ENCODE data around the gene NECAB3. TPM values are rescaled to one million over a fixed set of nuclear protein-coding genes. Genes with fewer than 3 reads are reported as not detected.
A peak's percentile ranks its signal among the peaks of the same experiment; 100 is the strongest.

The NECAB3 gene
- total RNA-seq, 1 donor from 2014 or later = 27.8 TPM

GRCh38 chr20:33696448-33696847, 22.2 kb upstream of the NECAB3 start:
- no peak for DNase-seq

- no peak for DNase-seq
These were observed 20.4 kb upstream of the NECAB3 start for GRCh38 chr20:33694639-33695012.

- peak; percentile 46 for DNase-seq
These were observed 19.8 kb upstream of the NECAB3 start for GRCh38 chr20:33693741-33694638.

- DNase-seq = no peak
These were observed 19.1 kb upstream of the NECAB3 start for GRCh38 chr20:33693289-33693688.

GRCh38 chr20:33689973-33690372, 15.7 kb upstream of the NECAB3 start:
- no peak for DNase-seq

- DNase-seq = no peak
These were observed 15.3 kb upstream of the NECAB3 start for GRCh38 chr20:33689493-33689892.

GRCh38 chr20:33688938-33689424, 14.8 kb upstream of the NECAB3 start:
- DNase-seq = no peak

GRCh38 chr20:33687993-33688937, 14.0 kb upstream of the NECAB3 start:
- no peak for DNase-seq

- no peak for DNase-seq
These were observed 13.2 kb upstream of the NECAB3 start for GRCh38 chr20:33687370-33687915.

GRCh38 chr20:33686984-33687366, 12.7 kb upstream of the NECAB3 start:
- no peak for DNase-seq

GRCh38 chr20:33686100-33686983, 12.1 kb upstream of the NECAB3 start, which contains the start of gene E2F1:
Gene E2F1 (minus strand): TSS chr20:33686385. CDS start chr20:33686264, 121 bp downstream.
- peak; percentile 87 for DNase-seq

- no peak for DNase-seq
These were observed 11.3 kb upstream of the NECAB3 start for GRCh38 chr20:33685328-33686099.

- DNase-seq = no peak
These were observed 10.5 kb upstream of the NECAB3 start for GRCh38 chr20:33684533-33685327.

- no peak for DNase-seq
These were observed 7.6 kb upstream of the NECAB3 start for GRCh38 chr20:33681728-33682353.

- no peak for DNase-seq
These were observed 7.1 kb upstream of the NECAB3 start for GRCh38 chr20:33681288-33681687.

GRCh38 chr20:33680686-33681085, 6.5 kb upstream of the NECAB3 start:
- no peak for DNase-seq

- DNase-seq = no peak
These were observed 5.7 kb upstream of the NECAB3 start for GRCh38 chr20:33679758-33680485.

- DNase-seq = no peak
These were observed 3.9 kb upstream of the NECAB3 start for GRCh38 chr20:33677991-33678702.

Data from occipital lobe (tissue), 2 donors.